DMS53 treated with DMSO at 0.1 percent for 48 hours (cell line): ENCODE results near the gene SAP25.

Experiments
- DNase-seq: peaks from one replicate; lab custom pipeline; 2025; ENCODE audit not compliant: unreplicated experiment; lab: John Stamatoyannopoulos, UW

SAP25 gene

GRCh38 chr7:100573691-100574361, at the start of gene SAP25:
Gene SAP25, minus strand, starts transcription at chr7:100573900. Its CDS starts 158 bp downstream, at chr7:100573742.
- no peak for DNase-seq

GRCh38 chr7:100621554-100621953, 47.9 kb upstream of the SAP25 start:
- no peak for DNase-seq

- no peak for DNase-seq
Observed at GRCh38 chr7:100620804-100621203, 47.1 kb upstream of the SAP25 start.

GRCh38 chr7:100620239-100620638, 46.5 kb upstream of the SAP25 start:
- no peak for DNase-seq

DNA sequence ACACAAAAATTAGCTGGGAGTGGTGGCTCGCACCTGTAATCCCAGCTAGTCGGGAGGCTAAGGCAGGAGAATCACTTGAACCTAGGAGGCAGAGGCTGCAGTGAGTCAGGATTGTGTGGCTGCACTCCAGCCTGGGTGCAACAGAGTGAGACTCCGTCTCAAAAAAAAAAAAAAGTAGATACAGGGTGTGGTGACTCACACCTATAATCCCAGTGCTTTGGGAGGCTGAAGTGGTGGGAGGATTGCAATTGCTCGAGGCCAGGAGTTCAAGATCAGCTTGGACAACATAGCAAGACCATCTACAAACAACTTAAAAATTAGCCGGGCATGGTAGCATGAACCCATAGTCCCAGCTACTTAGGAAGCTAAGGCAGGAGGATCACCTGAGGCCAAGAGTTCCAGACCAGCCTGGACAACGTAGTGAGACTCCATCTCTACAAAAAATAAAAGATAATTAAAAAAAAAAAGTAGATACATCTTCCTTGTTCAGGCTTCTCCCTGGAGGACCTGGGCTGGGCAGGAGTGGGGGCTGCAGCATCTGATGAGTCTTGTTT, 40.7 kb upstream of the SAP25 start:
- no peak for DNase-seq

DNA sequence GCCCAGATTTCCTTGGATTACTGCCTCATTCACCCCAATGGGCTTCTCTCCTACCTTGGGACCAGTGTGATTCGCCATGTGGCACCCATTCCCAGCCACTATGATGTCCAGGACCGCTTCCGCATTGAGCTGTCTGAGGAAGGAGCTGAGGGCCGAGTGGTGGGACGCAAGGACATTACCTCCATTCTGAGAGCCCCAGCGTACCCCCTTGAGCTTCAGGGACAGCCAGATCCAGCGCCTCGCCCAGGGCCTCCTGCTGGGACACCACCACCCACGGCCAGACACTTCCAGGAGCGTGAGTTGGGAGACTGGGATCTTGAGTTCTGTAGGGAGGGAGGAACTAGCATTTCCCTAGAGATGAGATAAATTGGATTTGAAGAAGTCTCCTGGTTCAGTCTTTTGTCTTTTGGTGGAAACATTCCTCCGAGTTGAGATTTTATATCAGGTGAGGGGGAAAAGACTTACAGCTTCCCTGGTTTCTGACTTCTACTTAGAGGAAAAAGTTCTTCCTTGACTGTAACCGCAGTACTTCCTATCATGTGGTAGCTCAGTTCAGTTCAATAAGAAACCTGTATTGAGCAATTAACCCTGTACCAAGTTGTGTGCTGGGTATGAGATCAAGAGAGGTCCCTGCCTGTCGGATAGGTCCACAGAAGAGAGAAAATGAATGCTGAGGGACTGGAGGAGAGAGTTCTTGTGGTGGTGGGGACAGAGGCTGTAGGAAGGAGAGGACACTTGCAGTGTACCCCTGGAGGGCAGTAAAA, 39.9 kb upstream of the SAP25 start:
- DNase-seq: no peak

DNA sequence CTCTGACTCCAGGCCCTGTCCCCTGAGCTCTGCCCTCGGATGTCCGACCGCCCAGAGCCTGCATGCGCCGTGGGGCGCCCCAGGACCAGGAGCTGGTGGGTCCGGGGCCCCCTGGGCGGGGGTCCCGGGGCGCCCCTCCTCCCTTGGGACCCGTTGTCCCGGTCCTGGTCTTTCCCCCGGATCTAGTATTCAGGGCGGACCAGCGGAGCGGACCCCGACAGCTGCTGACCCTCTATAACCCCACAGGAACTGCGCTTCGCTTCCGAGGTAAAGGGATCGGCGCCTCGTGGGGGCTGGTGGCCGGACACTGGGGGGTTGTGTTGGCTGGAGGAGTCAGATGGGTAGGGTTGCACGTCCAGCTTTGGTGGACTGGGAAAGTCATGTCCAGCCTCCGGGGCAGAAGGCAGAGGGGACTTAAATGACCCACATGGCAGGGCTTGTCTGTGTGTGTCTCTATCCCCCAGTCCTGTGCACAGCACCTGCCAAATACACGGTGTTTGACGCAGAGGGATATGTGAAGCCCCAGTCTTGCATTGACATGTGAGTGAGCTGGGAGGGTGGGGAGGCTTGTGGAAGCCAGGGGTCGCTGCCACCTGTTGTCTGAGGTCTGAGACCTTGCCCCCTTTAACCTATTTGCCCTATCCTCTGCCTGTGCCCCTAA, 39.2 kb upstream of the SAP25 start:
- no peak for DNase-seq

DNA sequence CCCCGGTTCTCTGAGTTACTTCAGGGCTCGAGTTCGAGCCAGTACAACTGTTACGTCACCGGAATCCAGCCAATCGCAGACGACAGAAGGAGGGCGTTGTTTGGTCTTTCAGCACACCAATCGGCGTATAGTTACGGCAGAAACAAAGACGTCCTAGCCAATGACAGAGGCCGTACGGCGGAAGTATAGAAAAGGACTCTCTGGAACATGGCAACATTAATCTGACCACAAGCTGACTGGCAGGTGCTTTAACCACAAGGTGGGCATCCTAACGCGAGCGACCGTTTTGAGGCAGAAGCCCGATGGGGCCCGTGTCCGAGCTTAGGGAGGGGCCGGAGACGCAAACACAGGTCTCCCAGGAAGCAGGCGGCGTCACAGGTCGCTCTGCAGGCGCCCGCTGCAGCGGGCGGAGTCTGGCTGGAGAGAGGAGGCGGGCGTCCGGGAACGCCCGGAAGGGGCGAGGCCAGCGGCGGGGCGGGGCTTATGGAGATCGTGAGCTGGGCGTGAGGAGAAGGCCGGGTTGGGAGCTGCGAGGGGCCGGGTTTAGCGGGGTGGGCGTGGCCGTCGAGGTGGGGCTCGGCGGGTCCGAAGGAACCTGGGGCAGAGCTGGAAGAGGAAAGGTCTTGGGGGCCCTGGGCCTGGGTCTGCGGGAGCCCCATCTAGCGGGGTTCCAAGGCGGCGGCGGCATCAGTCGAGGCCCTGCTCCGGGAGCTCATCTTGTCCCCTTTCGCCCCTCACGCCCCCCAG, 38.5 kb upstream of the SAP25 start, which contains the start of gene MOSPD3:
MOSPD3 (plus strand) TSS at position 558 of the 747 bp plus-strand sequence. CDS start 252 bp downstream, outside the sequence.
- peak; percentile 100 for DNase-seq

GRCh38 chr7:100609958-100610357, 36.3 kb upstream of the SAP25 start:
- no peak for DNase-seq

GRCh38 chr7:100607111-100607510, 33.4 kb upstream of the SAP25 start:
- no peak for DNase-seq

DNA sequence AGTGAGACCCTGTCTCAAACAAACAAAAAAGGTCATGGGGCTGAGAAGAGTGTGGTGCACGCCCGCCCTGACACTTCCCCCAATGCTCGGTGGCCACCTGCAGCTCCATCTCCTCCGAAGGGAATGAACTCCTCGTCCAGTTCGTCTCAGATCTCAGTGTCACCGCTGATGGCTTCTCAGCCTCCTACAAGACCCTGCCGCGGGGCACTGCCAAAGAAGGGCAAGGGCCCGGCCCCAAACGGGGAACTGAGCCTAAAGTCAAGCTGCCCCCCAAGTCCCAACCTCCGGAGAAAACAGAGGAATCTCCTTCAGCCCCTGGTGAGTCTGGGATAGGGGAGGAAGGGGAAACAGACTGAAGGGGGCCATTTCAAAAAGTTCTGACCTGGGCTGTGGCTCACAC, 32.6 kb upstream of the SAP25 start:
- DNase-seq: no peak

DNA sequence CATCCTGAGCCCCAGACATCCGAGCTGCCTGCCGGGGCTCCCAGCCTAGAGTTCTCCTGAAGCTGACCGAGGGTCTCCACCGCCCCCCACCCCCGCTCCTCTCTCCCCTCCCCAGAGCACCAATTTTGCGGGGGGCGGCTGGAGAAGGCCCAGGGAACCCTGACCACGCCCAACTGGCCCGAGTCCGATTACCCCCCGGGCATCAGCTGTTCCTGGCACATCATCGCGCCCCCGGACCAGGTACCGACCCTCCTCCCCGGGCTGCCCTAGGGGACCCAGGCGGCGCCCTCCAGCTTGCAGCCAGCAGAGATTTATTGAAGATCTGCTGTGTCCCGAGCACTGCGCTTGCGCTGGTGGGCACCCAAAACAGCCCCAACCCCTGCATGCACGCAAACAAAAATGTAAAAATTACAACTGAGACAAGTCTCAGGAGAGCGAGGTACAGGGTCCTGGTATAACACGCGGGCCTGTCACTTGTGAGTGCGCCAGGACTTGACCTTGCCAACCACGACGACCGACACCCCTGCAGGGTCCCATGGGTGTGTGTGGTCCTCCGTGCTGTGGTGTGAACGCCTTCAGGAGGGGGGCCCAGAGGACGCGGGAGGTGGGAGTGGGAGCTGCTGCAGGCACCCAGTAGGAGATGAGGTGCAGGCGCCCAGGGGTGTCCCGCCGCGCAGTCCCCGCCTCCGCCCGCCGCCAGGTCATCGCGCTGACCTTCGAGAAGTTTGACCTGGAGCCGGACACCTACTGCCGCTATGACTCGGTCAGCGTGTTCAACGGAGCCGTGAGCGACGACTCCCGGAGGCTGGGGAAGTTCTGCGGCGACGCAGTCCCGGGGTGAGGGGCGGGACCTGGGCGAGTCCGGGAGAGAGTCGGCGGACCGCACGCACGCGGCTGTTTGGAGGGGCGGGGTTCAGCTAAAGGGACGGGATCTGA, 31.5 kb upstream of the SAP25 start:
- peak; percentile 13 for DNase-seq

DNA sequence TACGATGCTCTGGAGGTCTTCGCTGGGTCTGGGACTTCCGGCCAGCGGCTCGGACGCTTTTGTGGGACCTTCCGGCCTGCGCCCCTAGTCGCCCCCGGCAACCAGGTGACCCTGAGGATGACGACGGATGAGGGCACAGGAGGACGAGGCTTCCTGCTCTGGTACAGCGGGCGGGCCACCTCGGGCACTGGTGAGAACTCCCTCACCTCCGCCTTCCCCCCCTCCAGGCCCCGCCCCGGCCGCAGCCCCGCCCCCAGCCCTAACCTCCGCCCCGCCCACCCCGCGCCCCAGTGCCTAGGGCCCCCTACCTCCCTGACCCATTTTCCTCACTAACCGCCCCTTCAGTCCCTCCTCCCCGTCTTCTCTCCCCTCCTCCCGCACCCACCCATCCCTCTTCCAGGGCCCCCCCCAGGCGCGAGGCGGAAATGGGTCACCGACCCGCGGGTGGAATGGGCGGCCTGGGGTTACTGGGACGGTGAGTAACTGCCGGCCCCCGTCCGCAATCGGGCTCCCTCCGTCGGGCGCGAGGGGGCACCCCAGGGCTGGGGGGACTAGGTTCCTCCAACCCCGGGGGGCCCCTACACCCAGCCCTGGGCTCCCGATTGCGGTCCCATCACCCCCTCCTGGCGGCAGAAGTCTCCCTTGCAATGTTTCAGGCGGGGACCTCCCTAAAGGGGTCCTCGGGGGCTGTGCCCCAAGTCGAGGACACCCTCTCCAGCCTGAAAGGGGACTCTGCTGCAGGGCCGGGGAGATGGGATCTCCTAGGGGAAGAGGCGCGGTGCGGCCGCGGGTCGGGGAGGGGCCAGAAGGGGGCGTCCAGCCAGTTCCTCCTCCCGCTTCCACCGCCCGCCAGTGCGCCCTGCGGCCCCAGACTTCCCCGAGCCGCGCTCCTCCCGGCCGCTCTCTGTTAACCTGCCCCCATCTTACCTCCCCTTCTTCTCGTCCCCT, 30.6 kb upstream of the SAP25 start:
- peak; percentile 65 for DNase-seq

DNA sequence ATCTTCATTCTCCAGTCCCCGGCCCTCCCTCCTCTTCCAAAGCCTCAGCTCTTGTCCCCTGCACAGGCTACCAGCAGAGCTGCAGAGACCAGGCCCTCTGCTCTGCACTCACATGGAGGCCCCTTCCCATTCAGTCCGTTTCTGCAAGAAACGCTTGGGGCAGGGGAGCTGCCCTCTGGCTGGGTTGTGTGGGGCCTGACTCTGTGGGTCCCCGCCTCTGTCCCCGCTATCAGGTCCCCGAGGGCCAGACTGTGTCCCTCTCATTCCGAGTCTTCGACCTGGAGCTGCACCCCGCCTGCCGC, 30.0 kb upstream of the SAP25 start:
- no peak for DNase-seq

- no peak for DNase-seq
Observed at GRCh38 chr7:100602889-100603725, 29.4 kb upstream of the SAP25 start.

DNA sequence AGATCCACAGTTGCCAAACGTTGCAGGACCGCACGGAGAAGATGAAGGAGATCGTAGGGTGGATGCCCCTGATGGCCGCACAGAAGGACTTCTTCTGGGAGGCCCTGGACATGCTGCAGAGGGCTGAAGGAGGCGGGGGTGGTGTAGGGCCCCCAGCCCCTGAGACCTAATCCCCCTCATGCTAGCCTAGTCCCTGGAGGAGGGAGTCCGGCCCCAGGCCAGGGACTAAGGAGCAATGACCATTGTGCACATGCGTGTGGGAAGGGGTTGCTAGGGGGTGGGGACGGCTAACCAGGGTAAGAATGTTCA, 27.0 kb upstream of the SAP25 start:
- DNase-seq: no peak

DNA sequence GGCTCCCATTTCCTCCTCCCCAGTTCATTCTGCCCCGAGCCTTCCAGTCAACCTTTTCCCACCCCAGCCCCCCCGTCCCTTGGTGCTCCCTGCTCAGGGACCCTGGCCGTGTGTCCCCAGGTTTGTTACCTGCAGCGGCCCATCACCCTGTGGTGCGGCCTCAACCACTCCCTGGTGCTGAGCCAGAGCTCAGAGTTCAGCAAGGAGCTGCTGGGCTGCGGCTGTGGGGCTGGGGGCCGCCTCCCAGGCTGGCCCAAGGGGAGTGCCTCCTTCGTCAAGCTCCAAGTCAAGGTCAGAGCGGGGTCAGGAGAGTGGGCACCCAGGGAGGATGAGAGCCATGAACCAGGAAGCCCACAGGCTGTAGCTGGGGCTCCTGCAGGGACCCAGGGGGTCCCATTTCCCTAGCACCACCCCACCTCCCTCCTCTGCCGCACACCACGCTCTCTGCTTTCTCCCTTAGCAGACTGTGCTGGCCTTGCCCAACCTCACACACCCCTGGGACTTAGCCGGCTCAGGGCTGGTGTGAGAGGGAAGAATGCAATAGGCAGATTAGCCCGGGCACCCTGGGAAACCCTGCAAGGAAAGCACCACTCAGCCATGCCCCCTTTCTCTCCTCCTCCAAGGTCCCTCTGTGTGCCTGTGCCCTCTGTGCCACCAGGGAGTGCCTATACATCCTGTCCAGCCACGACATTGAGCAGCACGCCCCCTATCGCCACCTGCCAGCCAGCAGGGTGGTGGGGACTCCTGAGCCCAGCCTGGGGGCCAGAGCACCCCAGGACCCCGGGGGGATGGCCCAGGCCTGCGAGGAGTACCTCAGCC, 26.4 kb upstream of the SAP25 start:
- no peak for DNase-seq
